NCI-H748 treated with DMSO at 0.1 percent for 48 hours (cell line): ENCODE data around the gene MAP7D1.

Source experiments
- DNase-seq: peaks from one replicate; lab custom pipeline; 2025; lab: John Stamatoyannopoulos, UW

The MAP7D1 gene

DNA sequence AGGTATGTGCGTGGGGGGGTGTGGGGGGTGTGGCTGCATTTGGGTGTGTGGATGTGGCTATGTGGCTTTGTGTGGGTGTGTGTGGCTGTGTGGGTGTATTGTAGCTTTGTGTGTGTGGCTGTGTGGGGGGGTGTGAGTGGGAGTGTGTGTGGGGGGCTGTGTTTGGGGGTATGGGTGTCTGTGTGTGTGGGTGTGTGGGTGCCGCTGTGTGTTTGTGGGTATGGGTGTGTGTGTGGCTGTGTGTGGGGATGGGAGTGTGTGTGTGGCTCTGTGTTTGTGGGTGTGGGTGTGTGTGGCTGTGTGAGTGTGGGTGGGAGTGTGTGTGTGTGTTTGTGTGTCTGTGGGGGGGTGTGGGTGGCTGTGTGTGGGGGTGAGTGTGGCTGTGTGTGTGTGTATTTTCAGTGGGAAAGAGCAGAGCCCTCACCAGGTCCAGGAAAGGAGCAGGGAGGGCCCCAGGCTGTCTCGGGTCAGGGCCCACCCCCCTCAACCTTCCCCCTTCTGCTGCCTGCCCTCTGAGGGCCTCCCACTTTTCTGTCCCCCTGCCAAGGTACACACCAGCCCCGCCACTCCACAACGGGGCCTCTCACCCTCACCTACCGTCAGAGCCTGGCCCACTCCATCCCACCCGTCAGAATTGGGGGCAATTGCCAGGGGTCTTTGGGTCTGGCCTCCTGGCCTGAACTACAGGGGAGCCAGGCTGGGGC, 29.0 kb upstream of the MAP7D1 start:
- DNase-seq = no peak

DNA sequence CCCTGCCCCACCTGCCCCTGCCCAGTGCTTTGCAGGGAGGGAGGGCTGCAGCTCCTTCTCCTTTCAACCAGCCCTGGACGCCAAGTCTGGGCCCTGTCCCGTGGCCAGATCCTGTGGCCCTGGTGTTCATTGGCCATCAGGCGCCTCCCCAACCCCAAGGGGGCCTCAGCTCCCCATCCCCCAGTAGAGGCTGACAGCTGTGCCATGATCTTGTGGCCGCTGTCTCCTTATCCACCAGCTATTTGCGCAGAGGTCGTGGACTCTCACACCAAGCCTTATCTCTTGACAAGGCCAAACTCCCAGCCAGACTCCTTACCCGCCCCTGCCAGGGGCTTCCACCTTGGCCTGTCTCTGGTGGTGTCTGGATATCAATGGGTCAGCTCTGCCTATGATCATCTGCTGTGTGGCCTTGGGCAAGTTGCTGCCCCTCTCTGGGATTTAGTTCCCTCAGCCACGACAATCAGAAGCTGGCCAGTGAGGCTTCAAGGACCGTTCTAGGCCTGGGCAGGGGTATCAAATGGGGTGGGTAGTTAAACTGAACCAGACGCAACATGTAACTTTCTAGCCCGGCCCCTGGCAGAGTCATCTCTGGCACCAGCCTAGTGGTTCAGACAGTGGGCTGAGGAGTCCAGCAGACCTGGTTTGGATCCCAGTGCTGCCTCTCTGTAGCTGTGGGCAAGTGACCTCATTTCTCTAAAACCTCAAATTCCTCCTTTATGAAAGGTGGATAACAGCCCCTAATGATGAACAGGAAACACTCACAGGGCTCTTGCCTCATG, 27.6 kb upstream of the MAP7D1 start:
- DNase-seq = no peak

DNA sequence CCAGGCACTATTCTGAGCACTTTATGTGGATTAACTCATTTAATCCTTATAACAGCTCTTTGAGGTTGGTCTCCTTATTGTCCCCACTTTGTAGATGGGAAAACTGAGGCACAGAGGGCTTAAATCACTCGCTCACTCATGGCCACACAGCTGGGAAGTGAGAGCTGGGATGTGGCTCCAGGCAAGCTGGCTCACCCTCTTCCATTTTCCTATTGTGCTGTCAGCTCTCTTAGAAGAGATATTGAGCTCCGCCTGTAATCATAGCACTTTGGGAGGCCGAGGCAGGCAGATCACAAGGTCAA, 27.1 kb upstream of the MAP7D1 start:
- DNase-seq = no peak

DNA sequence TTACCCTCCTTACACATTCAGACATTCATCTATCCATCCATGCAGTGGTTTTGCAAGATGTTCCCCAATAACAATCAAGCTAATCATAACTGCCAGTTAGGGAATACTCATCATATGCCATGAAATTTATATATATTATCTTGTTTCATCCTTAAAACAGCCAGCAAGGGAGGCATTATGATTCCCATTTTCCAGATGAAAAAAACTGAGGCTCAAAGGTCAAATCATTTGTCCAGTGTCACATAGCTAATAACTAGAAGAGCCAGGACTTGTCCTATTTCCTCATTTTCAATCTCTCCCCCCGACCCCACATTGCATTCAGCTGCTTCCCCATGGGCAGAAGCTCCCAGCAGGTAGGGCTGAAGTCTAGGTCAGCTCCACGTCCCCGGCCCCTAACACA, 23.9 kb upstream of the MAP7D1 start:
- no peak for DNase-seq

DNA sequence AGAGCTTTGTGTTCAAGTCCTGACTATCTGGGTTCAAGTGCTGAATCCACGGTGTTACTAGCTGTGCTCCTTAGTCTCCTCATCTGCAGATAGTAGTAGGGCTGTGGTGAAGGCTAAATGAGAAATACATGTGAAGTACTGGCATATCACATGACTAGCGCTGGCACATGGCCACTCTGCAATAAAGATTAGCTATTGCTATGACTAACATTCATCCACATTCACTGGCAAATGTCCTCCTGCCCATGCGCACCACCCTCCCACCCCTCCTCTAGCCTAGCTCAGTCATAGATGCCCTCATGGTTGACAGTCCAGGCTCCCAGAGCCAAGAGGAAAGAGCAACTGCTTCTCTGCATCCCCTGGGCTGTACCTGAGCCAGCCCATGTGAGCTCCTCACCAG, 22.5 kb upstream of the MAP7D1 start:
- no peak for DNase-seq

DNA sequence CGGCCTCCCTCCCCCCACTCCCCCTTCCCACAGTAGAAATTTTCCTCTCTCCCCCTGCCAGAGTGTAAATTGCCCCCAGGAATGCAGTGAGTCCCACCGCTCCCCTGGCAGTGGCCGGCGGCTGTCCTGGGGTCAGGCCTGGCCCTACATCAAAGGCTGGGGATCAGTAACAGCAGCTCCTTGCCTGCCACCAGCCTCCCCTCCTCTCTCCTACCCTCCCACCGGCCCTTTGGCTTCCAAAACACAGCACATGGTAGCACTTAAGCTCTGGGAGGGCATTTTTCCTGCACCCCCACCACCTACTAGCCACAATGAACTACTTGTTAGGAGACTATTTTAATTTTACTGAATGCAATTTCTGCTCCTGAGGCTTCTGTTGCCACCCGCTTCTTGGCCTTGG, 21.9 kb upstream of the MAP7D1 start:
- DNase-seq = no peak

DNA sequence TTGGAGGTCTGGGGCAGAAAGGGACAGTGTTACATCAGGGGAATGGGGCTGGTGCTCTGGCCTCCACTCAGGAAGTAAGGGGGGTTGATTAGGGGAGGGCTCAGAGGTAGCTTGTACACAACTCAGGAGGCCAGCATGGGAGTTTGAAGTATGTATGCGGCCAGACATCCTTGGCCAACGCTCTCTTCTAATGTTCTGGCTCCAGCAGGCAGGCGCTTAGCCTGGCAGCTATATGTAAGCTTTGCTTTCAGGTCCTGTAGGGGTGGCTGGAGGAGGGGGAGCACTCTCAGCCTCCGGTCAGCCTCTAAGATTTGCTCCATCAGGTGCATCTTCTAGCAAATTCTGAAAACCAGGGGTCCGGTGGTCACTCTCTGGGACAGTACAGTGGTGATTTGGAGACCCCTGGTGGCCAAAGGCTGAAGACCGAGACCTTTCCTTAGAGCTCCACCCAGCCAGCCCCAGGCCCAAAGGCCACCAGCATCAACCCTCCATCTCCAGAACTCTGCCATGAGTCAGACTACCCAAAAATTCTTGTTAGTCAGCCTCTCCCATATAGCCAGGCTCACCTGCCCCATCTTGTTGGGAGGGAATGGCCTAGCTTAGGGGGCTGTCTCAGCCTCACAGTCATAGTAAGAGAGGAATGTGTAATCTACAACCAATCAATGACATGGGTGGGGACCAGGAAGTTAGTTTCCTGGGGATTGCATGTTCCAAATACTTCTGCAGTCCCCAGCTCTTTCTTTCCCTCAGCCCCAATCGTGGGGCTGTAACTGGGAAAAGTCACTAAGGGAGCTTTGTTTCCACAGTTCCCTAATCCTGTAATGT, 21.2 kb upstream of the MAP7D1 start:
- peak; percentile 5 for DNase-seq

DNA sequence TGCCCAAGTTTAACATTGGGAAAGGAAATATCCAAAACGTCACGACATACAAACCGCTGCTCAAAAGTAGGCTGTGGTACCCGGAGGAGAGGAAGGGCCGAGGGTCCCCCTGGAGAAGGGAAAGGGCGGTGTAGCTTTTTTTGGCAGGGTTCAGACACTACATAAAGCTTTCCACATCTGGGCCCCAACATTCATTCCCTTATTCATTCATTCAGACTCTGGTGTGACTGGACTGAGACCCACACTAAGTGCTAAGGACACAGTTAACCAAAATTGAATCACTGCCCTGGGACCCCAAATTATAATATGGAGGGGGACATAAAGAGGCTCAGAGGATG, 20.7 kb upstream of the MAP7D1 start:
- no peak for DNase-seq

DNA sequence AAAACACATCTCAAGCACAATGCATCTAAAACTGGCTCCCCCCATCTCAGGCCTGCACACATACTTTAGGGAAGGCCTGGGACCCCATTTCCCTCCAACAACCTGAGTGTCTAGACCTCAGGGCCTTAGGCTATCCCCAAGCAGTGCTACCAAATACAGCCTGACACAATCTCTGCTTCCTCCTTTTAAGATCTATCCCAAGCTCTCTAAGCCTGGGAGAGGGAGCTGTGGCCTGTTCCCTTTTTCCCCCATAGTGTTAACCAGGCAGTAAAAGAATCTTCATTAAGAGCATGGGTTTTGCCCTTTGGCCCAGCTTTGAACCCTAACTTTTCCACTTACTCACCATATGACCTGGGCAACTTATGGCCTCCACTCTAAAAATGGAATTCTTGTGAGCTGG, 20.2 kb upstream of the MAP7D1 start:
- DNase-seq = no peak

DNA sequence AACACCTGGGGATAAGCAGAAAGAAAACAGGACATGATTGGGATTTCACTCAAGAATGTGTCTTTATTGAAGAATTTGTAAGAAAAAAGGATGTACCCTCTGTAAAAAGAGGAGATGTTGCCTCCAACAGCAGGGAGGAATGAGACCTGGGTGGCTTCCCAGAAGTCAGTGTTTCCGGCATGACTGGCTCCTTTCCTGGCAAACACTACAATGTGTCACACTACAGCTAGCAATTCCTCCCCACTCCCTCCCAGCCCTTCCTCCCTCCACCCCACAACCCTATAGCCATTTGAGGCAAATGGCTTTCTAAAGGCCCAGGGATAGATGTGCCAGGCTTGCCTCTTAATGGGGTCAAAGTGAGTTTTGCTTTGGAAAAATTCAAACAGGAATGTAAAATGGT, 19.4 kb upstream of the MAP7D1 start:
- DNase-seq = no peak

DNA sequence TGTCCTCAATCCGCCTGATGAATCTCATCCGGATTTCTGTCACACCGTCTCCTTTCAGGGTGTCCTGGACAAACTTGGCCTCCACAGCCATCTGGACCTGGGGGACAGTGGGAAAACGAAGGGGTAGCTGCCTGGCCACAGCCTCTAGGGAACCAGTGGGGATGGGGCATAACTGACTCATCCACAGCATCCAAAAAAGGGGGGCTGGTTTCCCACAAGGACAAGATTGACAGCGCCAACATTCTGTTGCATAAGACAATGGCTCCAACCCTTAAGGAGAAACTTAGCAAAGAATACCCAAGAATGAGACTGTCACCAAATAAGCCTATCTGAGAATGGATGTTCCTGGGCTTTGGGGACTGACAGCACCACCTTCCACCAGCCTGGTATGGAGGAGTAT, 18.7 kb upstream of the MAP7D1 start:
- DNase-seq = no peak

DNA sequence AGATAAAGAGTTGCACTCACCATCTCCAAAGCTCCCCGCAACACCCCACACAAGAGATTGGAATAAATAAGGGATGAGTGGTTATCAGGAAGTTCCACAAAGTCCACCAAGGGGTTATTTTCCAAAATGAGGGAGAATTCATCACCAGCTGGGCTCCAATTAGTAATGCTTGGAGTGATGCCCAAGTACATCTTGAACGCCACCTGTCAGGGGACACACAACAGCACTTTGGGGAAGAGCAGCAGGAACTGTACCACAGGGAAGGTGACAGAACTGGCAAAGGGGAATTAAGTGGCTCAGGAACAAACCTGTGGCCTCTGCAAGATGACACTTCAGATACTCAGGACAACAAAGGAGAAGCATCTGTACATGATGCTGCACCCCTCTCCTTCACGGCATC, 18.2 kb upstream of the MAP7D1 start:
- DNase-seq = no peak

DNA sequence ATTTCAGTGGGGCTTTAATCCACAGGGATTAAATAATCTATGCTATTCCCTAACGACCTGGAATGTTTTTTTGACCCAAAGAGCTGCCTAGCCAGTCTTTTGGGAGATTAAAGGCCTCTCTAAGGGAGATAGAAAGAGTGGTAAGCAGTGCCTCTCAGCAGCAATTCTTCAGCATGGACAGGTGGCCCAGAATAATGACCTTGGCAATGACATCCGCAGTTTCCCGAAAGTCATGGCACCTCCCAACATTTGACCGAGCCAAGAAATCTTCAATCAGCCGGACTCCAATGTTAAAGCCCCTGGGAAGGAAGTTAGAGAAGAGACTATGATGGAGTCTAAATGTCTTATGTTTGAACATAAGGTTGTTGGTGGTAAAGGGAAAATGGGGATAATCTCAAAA, 16.4 kb upstream of the MAP7D1 start:
- DNase-seq = no peak

DNA sequence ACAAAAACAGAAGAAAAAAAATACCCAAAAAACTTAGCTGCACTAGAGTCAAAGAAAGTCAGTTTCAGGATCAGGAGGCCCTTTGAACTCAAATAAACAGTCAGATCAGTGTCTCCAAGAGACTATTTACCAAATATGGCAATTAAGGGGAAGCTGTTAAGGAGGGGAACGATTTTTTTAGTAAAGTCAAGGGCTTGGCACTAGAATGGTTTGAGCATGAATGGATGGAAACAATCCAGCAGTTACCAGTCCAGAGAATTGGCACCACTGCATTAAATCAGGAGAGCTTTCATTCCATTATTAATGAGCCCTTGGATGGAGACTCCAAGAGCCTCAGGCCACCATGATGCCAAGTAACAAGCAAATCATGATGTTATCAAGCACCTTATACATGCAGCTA, 13.8 kb upstream of the MAP7D1 start:
- DNase-seq = no peak

DNA sequence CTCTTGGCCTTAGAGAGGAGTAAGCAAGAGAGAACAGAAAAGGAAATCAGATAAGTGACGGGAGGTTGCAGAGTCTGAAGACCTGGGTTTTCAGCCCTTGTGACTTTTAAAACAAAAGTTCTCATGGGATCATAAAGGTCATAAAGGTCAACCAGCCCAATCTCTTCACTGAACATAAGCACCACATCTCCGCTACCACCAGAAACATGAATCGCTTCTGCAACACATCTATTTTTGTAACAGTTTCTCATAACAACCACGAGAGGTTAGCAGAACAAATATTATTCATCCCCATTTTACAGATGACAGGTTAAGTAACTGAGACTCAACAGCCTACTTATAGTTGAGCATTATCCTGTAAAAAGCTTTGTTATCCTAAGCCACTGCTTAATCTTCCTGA, 12.5 kb upstream of the MAP7D1 start:
- DNase-seq = no peak

DNA sequence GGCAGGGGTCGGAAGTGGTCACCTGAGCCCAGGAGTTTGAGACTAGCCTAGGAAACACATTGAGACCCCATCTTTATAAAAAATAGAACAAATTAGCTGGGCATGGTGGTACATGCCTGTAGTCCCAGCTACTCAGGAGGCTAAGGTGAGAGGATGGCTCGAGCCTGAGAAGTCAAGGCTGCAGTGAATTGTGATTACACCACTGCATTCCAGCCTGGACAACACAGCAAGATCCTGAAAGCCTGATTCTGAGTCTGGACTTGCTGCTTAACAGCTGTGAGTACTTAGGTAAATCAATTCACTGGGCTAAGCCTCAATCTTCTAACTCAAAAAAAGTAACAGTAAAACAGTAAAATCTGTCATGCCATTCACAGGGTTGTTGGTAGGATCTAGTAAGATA, 11.5 kb upstream of the MAP7D1 start:
- DNase-seq = no peak

DNA sequence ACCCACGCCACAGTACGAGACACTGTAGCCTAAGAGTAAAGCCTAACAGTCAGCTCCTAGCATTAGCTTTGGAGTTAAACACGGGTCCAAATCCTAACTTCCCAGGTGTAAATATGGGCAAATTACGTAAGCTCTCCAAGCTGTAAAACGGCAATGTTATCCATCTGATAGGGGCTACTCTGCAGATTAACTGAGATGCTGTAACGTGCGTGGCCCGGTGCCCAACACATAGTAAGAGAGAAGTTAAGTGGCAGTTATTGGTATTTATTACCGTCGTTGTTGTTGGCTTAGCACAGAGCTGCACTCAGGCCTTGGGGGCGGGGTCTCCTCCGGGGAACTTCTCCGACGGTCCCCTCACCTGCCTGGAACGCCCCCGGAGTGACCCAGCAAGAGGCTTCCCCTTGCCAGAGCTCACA, 7.1 kb upstream of the MAP7D1 start:
- DNase-seq = no peak

DNA sequence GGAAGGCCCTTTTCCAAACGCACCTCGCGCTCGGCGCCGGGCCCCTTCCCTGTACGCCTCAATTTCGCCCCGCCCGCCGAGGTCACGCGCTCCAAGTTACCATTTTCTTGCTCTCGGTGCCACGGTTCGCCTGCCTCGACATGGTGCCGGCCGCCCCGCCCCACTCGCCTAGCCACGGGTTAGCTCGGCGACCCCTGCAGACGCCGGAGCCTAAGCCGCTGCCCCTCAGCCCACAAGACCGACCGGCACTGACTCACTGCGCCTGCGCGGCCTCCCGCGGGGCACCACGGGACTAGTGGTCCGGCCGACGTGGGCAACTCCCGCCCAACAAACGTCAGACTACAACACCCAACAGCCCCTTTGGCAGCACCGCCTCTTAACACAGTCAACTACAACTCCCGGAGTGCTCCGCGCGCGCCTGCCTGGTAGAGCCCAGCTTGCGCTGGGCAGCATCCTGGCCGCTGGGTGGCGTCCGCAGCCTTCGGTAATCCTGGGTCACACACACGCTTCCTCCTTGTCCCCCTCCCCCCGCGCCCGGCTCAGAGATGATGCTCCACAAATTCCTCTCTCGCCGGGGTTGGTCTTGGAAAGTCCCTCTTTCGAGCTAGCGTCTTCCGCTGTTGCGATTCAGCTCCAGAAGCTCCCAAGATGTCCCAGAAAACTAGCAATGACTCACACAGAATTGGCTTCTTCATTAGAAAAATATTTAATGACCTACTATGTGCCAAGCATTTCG, 6.6 kb upstream of the MAP7D1 start, which contains the start of gene TRAPPC3:
TSS of gene TRAPPC3 (minus strand) at position 250 of the 736 bp plus-strand sequence. CDS start at position 142, 108 bp downstream.
- DNase-seq = peak; percentile 94

DNA sequence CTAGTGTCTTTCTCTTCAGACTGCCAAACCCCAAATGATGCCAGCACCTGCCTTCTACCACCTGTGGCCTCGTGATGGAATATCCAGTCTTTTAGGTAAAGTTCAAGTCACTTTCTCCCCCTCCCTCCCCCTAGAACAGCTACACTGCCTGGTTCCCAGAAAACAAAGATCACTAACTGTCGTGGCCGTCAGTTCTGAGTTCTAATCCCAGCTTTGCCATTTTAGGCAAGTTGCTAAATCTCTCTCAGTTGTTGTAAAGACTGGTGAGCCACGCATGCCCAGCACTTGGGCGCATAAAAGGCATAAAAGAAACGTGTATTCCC, 6.0 kb upstream of the MAP7D1 start:
- DNase-seq = no peak

DNA sequence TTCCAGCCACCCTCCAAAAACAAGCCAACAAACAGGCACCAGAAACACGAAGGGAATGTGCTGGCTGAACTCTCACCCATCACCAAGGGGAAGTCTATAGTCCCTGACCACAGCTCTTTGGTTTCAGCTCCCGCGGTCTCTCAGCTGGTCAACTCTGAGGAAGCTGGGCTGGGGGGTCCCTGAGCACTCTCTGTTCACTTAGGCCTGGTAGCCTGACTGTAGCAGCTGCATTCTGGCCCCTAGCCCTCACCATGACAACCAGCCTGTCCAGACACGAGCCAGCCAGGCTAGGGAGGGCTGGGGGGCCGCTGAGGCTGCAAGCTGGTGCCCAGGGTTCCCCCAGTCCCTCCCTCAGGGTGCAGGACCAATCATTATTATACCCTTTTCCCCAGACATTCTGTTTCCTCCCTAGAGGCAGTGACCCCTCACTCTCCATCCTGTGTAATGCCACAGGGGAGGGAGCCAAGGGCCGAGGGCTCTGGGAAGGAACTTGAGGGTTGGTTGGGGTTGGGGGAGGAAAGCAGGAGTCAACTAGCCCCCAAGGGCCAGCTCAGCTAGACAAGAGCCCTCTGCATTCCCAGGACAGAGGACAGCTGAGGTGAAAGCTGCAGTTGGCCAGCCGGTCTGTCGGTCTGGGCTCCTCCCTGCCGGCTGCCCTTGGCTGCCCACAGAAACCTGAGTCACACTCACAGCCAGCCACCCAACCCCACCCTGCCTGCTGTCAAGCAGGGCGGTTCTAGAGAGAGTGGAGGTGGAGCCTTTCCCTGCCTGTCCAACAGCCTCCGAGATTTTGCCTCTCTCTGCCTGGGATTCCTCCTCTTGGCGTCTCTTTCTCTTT, 5.4 kb upstream of the MAP7D1 start:
- DNase-seq = peak; percentile 34

DNA sequence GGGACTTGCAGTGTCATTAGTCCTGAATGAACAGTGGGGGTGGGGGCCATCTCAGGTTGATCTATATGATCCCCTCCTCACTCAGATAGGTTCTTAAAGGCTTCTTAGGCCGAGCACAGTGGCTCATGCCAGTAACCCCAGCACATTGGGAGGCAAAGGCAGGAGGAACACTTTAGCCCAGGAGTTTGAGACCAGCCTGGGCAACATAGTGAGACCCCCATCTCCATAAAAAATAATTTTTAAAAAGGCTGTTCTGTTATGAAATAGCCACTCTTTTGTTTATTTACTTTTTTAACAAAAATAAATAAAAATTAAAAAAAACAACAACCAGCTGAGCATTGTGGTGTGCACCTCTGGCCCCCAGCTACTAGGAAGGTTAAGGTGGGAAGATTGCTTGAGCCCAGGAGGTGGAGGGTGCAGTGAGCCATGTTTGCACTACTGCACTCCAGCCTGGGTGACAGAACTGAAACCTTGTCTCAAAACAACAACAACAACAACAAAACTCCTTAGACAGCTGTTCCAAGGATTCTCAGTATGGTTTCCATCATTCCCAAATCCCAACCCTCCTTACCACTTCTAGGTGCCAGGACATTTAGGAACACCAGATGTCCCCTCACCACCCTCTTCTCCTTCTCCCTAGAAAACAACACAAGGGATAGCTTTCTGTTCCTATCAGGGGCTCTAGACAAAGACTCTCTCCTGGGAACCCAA, 4.7 kb upstream of the MAP7D1 start:
- DNase-seq = no peak
